ENCODE measurements around the gene B4GALT7. TPM values are rescaled to one million over a fixed set of nuclear protein-coding genes. Genes with fewer than 3 reads are reported as not detected.

The B4GALT7 gene
- polyA plus RNA-seq, 1 donor from 2014 or later, result 60.2 TPM

- Histone ChIP-seq H3F3A (ENCODE audit: insufficient read depth, low read length, poor library complexity, severe bottlenecking) (no peaks in the 10 kb centered on the region), H2AFZ (ENCODE audit: low read depth, low read length) (no peak overlapping the region), H3K4me3 (ENCODE audit: low read length) (no peak overlapping the region), H3K9me3 (ENCODE audit: low read length) (no peaks in the 10 kb centered on the region), H4K20me1 (ENCODE audit: insufficient read depth) (no peaks in the 10 kb centered on the region), H3K79me2 (replicated peaks; ENCODE audit: insufficient read depth, low read length) (no peaks in the 10 kb centered on the region), H3K27ac (ENCODE audit: low read length) (no peak overlapping the region), H3K9me2 (ENCODE audit: insufficient read depth, low read length) (no peaks in the 10 kb centered on the region), H3K9ac (ENCODE audit: low read length) (no peak overlapping the region), H3K36me3 (ENCODE audit: insufficient read depth, low read length) (no peaks in the 10 kb centered on the region), H3K27me3 (ENCODE audit: insufficient read depth, low read depth, low read length) (no peaks in the 10 kb centered on the region), H3K4me2 (ENCODE audit: low read length) (no peak overlapping the region)
- no peak for TF ChIP-seq POLR2AphosphoS5 (IDR thresholded peaks at IDR 0.05)
- TF ChIP-seq EZH2 (IDR thresholded peaks at IDR 0.05; ENCODE audit: borderline replicate concordance, insufficient read depth, low read length, poor library complexity, severe bottlenecking), result no peak
- TF ChIP-seq MXI1 (conservative IDR thresholded peaks at IDR 0.05; ENCODE audit: poor library complexity, severe bottlenecking), result no peak
- TF ChIP-seq TAF1 (IDR thresholded peaks at IDR 0.05; ENCODE audit: low read depth), result no peak
- no peak for TF ChIP-seq CTCF (IDR thresholded peaks at IDR 0.05; ENCODE audit: poor library complexity, severe bottlenecking)
- TF ChIP-seq REST (IDR thresholded peaks at IDR 0.05; ENCODE audit: borderline replicate concordance), result no peak
- no peak for TF ChIP-seq SMC3 (conservative IDR thresholded peaks at IDR 0.05; ENCODE audit: poor library complexity)
- TF ChIP-seq RAD21 (conservative IDR thresholded peaks at IDR 0.05), result no peak
- no peak for TF ChIP-seq EP300 (conservative IDR thresholded peaks at IDR 0.05; ENCODE audit: poor library complexity, severe bottlenecking)
Observed at GRCh38 chr5:177568326-177568725, 31.6 kb upstream of the B4GALT7 start.

DNA sequence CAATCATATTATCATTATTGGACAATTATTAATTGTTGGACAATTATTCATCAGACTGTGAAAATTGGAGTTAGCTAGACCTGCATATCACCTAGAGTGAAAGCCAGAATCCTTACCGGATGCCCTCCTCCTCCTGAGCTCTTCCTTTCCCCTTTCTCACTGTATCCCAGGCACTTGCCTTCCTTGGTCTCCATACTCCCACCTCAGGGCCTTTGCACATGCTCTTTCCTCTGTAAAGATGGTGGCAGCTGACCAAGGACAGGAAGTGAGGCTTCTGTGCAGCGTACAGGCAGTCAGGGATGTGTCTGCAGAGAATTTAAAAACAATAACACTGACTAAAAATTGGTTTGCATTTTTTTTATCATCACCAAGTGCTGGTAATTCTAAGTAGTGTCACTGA is 30.0 kb upstream of the B4GALT7 start:
- Histone ChIP-seq H3K79me2 (replicated peaks; ENCODE audit: insufficient read depth, low read length) (no peaks in the 10 kb centered on the region), H3F3A (ENCODE audit: insufficient read depth, low read length, poor library complexity, severe bottlenecking) (no peaks in the 10 kb centered on the region), H4K20me1 (ENCODE audit: insufficient read depth) (no peaks in the 10 kb centered on the region), H3K9me3 (ENCODE audit: low read length) (no peaks in the 10 kb centered on the region), H3K4me3 (ENCODE audit: low read length) (no peak overlapping the region), H3K9me2 (ENCODE audit: insufficient read depth, low read length) (no peaks in the 10 kb centered on the region), H3K9ac (ENCODE audit: low read length) (no peak overlapping the region), H2AFZ (ENCODE audit: low read depth, low read length) (no peak overlapping the region), H3K27me3 (ENCODE audit: insufficient read depth, low read depth, low read length) (no peaks in the 10 kb centered on the region), H3K4me2 (ENCODE audit: low read length) (no peak overlapping the region), H3K27ac (ENCODE audit: low read length) (no peak overlapping the region), H3K36me3 (ENCODE audit: insufficient read depth, low read length) (no peaks in the 10 kb centered on the region)
- TF ChIP-seq MXI1 (conservative IDR thresholded peaks at IDR 0.05; ENCODE audit: poor library complexity, severe bottlenecking) (no peak), CTCF (IDR thresholded peaks at IDR 0.05; ENCODE audit: poor library complexity, severe bottlenecking) (no peak), RAD21 (conservative IDR thresholded peaks at IDR 0.05) (no peak), EZH2 (IDR thresholded peaks at IDR 0.05; ENCODE audit: borderline replicate concordance, insufficient read depth, low read length, poor library complexity, severe bottlenecking) (no peak), EP300 (conservative IDR thresholded peaks at IDR 0.05; ENCODE audit: poor library complexity, severe bottlenecking) (no peak), TAF1 (IDR thresholded peaks at IDR 0.05; ENCODE audit: low read depth) (no peak)
